Smooth muscle cell (in vitro differentiated cells): ENCODE measurements around the gene GRM7. TPM values are rescaled to one million over a fixed set of nuclear protein-coding genes. Genes with fewer than 3 reads are reported as not detected.

Source experiments
- DNase-seq: peaks from one replicate; lab custom pipeline; 2025; ENCODE audit not compliant: unreplicated experiment; lab: John Stamatoyannopoulos, UW
- H2AFZ ChIP-seq: fragments of 200-600 bp; sonication (generic); 2 replicates; pipeline ENCODE4 v1.6.0; 2016; ENCODE audit warnings: antibody characterized with exemption, low read depth, mild to moderate bottlenecking
- H3F3A ChIP-seq: fragments of 200-600 bp; sonication (generic); 2 replicates; pipeline ENCODE4 v1.6.0; 2017; ENCODE audit warnings: antibody characterized with exemption, low read depth
- H3K27ac ChIP-seq: fragments of 200-600 bp; sonication (generic); 2 replicates; pipeline ENCODE4 v1.5.1; 2016; ENCODE audit warnings: low read depth, mild to moderate bottlenecking
- H3K27me3 ChIP-seq: fragments of 200-600 bp; sonication (generic); 2 replicates; pipeline ENCODE4 v1.6.1; 2016; ENCODE audit warnings: low read depth, mild to moderate bottlenecking
- H3K36me3 ChIP-seq: fragments of 200-600 bp; sonication (generic); 2 replicates; pipeline ENCODE4 v1.5.1; 2016; ENCODE audit warnings: low read depth
- H3K4me1 ChIP-seq: fragments of 200-600 bp; sonication (generic); 2 replicates; pipeline ENCODE4 v1.5.1; 2016; ENCODE audit warnings: low read depth
- H3K4me2 ChIP-seq: fragments of 200-600 bp; sonication (generic); 2 replicates; pipeline ENCODE4 v1.6.0; 2016; ENCODE audit warnings: mild to moderate bottlenecking
- H3K4me3 ChIP-seq: fragments of 200-600 bp; sonication (generic); 2 replicates; pipeline ENCODE4 v1.5.1; 2016; ENCODE audit warnings: mild to moderate bottlenecking
- H3K79me2 ChIP-seq: fragments of 200-600 bp; sonication (generic); 2 replicates; pipeline ENCODE4 v1.6.0; 2016; ENCODE audit warnings: low read depth, mild to moderate bottlenecking
- H3K9ac ChIP-seq: fragments of 200-600 bp; sonication (generic); 2 replicates; pipeline ENCODE4 v1.6.0; 2016; ENCODE audit warnings: low read depth
- H3K9me3 ChIP-seq: fragments of 200-600 bp; sonication (generic); replicated peaks from 2 replicates; pipeline ENCODE4 v1.5.1; 2016; ENCODE audit warnings: low read depth
- H4K20me1 ChIP-seq: fragments of 200-600 bp; sonication (generic); 2 replicates; pipeline ENCODE4 v1.6.0; 2016; ENCODE audit warnings: low read depth
- whole genome bisulfite sequencing: methylation state at CpG from one replicate; pipeline ENCODE4 v1.1.7; 2016; ENCODE audit warnings: low lambda C conversion rate; 5-methylcytosine and 5-hydroxymethylcytosine counted together
- polyA plus RNA-seq: library from polyadenylated mRNA; unstranded; fragments of >200 nt; fragmentation: Nextera tagmentation; extraction: Ambion mirVana; gene quantifications from 2 replicates; pipeline ENCODE4 v1.2.1, GENCODE V29; 2016
- total RNA-seq: library from RNA; depleted of rRNA; stranded (reverse); fragments of >200 nt; gene quantifications from 2 replicates; pipeline ENCODE4 v1.2.3, GENCODE V29; 2014
- TF ChIP-seq, protein P1 (sequence below): fragments of 200-600 bp; sonication (generic); IDR thresholded peaks from 2 replicates; pipeline ENCODE4 v1.5.1; 2017; ENCODE audit warnings: borderline replicate concordance, mild to moderate bottlenecking, antibody characterized with exemption; ENCODE audit not compliant: insufficient read depth, poor library complexity, severe bottlenecking

Gene GRM7
- total and polyA plus RNA-seq, 2 experiments from 2014 or later = not detected

DNA sequence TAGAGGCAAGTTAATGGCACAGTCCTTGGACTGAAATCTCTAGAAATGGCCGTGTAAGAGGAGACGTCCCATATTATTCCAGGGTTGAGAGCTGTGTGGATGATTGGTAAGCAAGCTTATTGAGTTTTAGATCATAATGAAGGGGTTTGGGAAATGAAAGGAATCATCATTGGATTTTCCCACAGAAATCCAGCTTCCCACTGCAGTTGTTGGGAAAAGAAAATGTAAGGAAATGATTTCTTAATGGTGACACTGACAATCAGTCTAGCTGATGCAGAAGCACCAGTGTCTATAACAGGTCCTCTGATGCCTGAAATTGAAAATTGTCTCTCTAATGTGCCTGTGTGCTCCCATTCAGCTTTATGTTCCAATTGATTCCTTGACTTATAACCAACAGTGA, 728.6 kb downstream of the GRM7 start:
- no peak overlapping the region for H3K4me3 ChIP-seq
- DNase-seq = no peak
- no peaks in the 10 kb centered on the region for H3K9me3 ChIP-seq
- no peaks in the 10 kb centered on the region for H3K36me3 ChIP-seq
- TF ChIP-seq, protein P1, sequence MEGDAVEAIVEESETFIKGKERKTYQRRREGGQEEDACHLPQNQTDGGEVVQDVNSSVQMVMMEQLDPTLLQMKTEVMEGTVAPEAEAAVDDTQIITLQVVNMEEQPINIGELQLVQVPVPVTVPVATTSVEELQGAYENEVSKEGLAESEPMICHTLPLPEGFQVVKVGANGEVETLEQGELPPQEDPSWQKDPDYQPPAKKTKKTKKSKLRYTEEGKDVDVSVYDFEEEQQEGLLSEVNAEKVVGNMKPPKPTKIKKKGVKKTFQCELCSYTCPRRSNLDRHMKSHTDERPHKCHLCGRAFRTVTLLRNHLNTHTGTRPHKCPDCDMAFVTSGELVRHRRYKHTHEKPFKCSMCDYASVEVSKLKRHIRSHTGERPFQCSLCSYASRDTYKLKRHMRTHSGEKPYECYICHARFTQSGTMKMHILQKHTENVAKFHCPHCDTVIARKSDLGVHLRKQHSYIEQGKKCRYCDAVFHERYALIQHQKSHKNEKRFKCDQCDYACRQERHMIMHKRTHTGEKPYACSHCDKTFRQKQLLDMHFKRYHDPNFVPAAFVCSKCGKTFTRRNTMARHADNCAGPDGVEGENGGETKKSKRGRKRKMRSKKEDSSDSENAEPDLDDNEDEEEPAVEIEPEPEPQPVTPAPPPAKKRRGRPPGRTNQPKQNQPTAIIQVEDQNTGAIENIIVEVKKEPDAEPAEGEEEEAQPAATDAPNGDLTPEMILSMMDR = no peak
- H3K4me1 ChIP-seq = no peaks in the 10 kb centered on the region
- no peaks in the 10 kb centered on the region for H3F3A ChIP-seq
- H4K20me1 ChIP-seq = no peaks in the 10 kb centered on the region
- H3K79me2 ChIP-seq = no peaks in the 10 kb centered on the region
- H3K27me3 ChIP-seq = no peaks in the 10 kb centered on the region
- H3K4me2 ChIP-seq = no peak overlapping the region
- 93% methylated on average over 2 of the region's 2 CpGs for WGBS
- H2AFZ ChIP-seq = no peak overlapping the region
- H3K9ac ChIP-seq = no peak overlapping the region
- H3K27ac ChIP-seq = no peak overlapping the region

GRCh38 chr3:7602297-7602696, 741.4 kb downstream of the GRM7 start:
- no peaks in the 10 kb centered on the region for H3K36me3 ChIP-seq
- peaks cover 8% of the 10 kb centered on the region for H3K27me3 ChIP-seq
- H3K4me2 ChIP-seq = no peak overlapping the region
- no peak overlapping the region for H2AFZ ChIP-seq
- no peaks in the 10 kb centered on the region for H4K20me1 ChIP-seq
- H3K4me3 ChIP-seq = no peak overlapping the region
- WGBS = 80% methylated on average over 2 of the region's 2 CpGs
- no peaks in the 10 kb centered on the region for H3K9me3 ChIP-seq
- H3K27ac ChIP-seq = no peak overlapping the region
- no peaks in the 10 kb centered on the region for H3K79me2 ChIP-seq
- TF ChIP-seq, protein P1 = no peak
- H3F3A ChIP-seq = no peaks in the 10 kb centered on the region
- H3K9ac ChIP-seq = no peak overlapping the region
- DNase-seq = no peak
- H3K4me1 ChIP-seq = no peaks in the 10 kb centered on the region

GRCh38 chr3:7607083-7607482, 746.2 kb downstream of the GRM7 start:
- Histone ChIP-seq H3K4me2 (no peak overlapping the region), H4K20me1 (no peaks in the 10 kb centered on the region), H3F3A (no peaks in the 10 kb centered on the region), H2AFZ (no peak overlapping the region), H3K79me2 (no peaks in the 10 kb centered on the region), H3K36me3 (no peaks in the 10 kb centered on the region), H3K4me1 (no peaks in the 10 kb centered on the region), H3K27ac (no peak overlapping the region), H3K27me3 (no peaks in the 10 kb centered on the region), H3K9ac (no peak overlapping the region), H3K9me3 (no peaks in the 10 kb centered on the region), H3K4me3 (no peak overlapping the region)
- TF ChIP-seq, protein P1 = no peak
- 86% methylated on average over 2 of the region's 2 CpGs for WGBS
- DNase-seq = no peak

GRCh38 chr3:7607676-7608075, 746.8 kb downstream of the GRM7 start:
- Histone ChIP-seq H3K9me3 (no peaks in the 10 kb centered on the region), H3F3A (no peaks in the 10 kb centered on the region), H3K27ac (no peak overlapping the region), H3K4me2 (no peak overlapping the region), H3K4me1 (no peaks in the 10 kb centered on the region), H3K27me3 (no peaks in the 10 kb centered on the region), H3K4me3 (no peak overlapping the region), H3K9ac (no peak overlapping the region), H2AFZ (no peak overlapping the region), H3K79me2 (no peaks in the 10 kb centered on the region), H4K20me1 (no peaks in the 10 kb centered on the region), H3K36me3 (no peaks in the 10 kb centered on the region)
- TF ChIP-seq, protein P1 = no peak
- no peak for DNase-seq
- WGBS = 100% methylated on average over 2 of the region's 2 CpGs
